HEK293T (cell line): ENCODE data around the gene RAD51B.

Experiments
- ELF4 ChIP-seq: fragments of 450-650 bp; IDR thresholded peaks from 2 replicates; pipeline ENCODE4 v1.6.1; 2017; ENCODE audit warnings: antibody characterized with exemption
- HDGF ChIP-seq: fragments of 450-650 bp; IDR thresholded peaks from 2 replicates; pipeline ENCODE4 v1.6.1; 2017; ENCODE audit warnings: antibody characterized with exemption, borderline replicate concordance
- L3MBTL2 ChIP-seq: fragments of 450-650 bp; conservative IDR thresholded peaks from 2 replicates; pipeline ENCODE4 v1.6.1; 2016; ENCODE audit warnings: mild to moderate bottlenecking
- NFRKB ChIP-seq: fragments of 450-650 bp; IDR thresholded peaks from 2 replicates; pipeline ENCODE4 v1.6.1; 2016; ENCODE audit warnings: mild to moderate bottlenecking, moderate library complexity
- SP1 ChIP-seq: fragments of 450-650 bp; IDR thresholded peaks from 2 replicates; pipeline ENCODE4 v1.6.1; 2017
- TARDBP ChIP-seq: fragments of 450-650 bp; IDR thresholded peaks from 2 replicates; pipeline ENCODE4 v1.6.1; 2016

GRCh38 chr14:68020493-68020892, 200.9 kb downstream of the RAD51B start:
- TF ChIP-seq HDGF (no peak), SP1 (no peak), ELF4 (no peak), TARDBP (no peak), L3MBTL2 (no peak), NFRKB (no peak)
